HepG2 (cell line): ENCODE results near the gene HES3. TPM values are rescaled to one million over a fixed set of nuclear protein-coding genes. Genes with fewer than 3 reads are reported as not detected.

Experiments used
- ATAC-seq: fragments of 200-7000 bp; cut with Tn5 transposase; 3 replicates; pipeline ENCODE4 v1.9.1; 2020; ENCODE audit warnings: mild to moderate bottlenecking, moderate library complexity
- BruUV-seq: library from RNA; stranded (reverse); fragments of 400-500 nt; replicated peaks from 2 replicates; lab custom pipeline; 2021; lab: Mats Ljungman, UMichigan
- CTCF ChIA-PET: fragments of 300-600 bp; formaldehyde crosslinking; extraction: SDS; loops from one replicate; lab custom pipeline; 2021; ENCODE audit warnings: low total read pairs, inconsistent platforms, low intra/inter-chr PET ratio; lab: Yijun Ruan, JAX
- POLR2A ChIA-PET: fragments of 350-600 bp; sonication (Branson Sonifier 250); formaldehyde crosslinking; loops from one replicate; lab custom pipeline; 2020; ENCODE audit warnings: antibody characterized with exemption, inconsistent platforms; lab: Yijun Ruan, JAX
- DNase-seq: peaks from one replicate; pipeline ENCODE4 v3.0.0-alpha.2; 2015; ENCODE audit warnings: low spot score
- FAIRE-seq: peaks from 3 replicates; lab custom pipeline; 2011; peaks lifted over from hg19 to GRCh38; lab: Jason Lieb, UNC
- H2AFZ ChIP-seq: one replicate; pipeline ENCODE4 v1.6.1; 2011; ENCODE audit warnings: low read length, inconsistent platforms
- H3K27ac ChIP-seq: fragments of 300-600 bp; 3 replicates; pipeline ENCODE4 v1.8.0; 2011; ENCODE audit warnings: mixed run types, mild to moderate bottlenecking, mixed read lengths, low read length, inconsistent platforms; ENCODE audit not compliant: insufficient read depth; ENCODE audit errors: extremely low read length
- H3K27me3 ChIP-seq, 2 experiments: fragments of 200-600 bp in 1 of 2; 2 replicates in 1 of 2; 3 replicates in 1 of 2; pipeline versions ENCODE4 v1.6.0 to v1.8.0; 2011; ENCODE audit warnings: low read length in 2 of 2, mild to moderate bottlenecking in 2 of 2, moderate library complexity in 2 of 2, inconsistent platforms in 1 of 2; ENCODE audit not compliant: insufficient read depth in 2 of 2, control insufficient read depth in 1 of 2
- H3K36me3 ChIP-seq, 2 experiments: fragments of 200-600 bp in 1 of 2; replicated peaks in 1 of 2; 2 replicates in 1 of 2; 3 replicates in 1 of 2; pipeline versions ENCODE4 v1.5.1 to v1.8.0; 2011; ENCODE audit warnings: low read length in 2 of 2, inconsistent platforms in 1 of 2; ENCODE audit not compliant: insufficient read depth in 2 of 2, control insufficient read depth in 1 of 2
- H3K4me1 ChIP-seq: 2 replicates; pipeline ENCODE4 v1.5.1; 2012; ENCODE audit warnings: low read length, inconsistent platforms; ENCODE audit not compliant: insufficient read depth
- H3K4me2 ChIP-seq: 2 replicates; pipeline ENCODE4 v1.6.0; 2011; ENCODE audit warnings: low read depth, low read length, inconsistent platforms
- H3K4me3 ChIP-seq, 3 experiments: fragments of 200-600 bp in 1 of 3; sonication (generic), shearing (Covaris generic) in 1 of 3; replicated peaks in 1 of 3; 2 replicates each; pipeline ENCODE4 v1.5.1; 2011 to 2016; ENCODE audit warnings: low read length in 3 of 3, inconsistent platforms in 2 of 3, low read depth in 2 of 3, mild to moderate bottlenecking in 2 of 3, control low read depth in 1 of 3, mixed read lengths in 1 of 3; ENCODE audit not compliant: insufficient read depth in 1 of 3
- H3K79me2 ChIP-seq: one replicate; pipeline ENCODE4 v1.6.1; 2011; ENCODE audit warnings: low read length, inconsistent platforms; ENCODE audit not compliant: insufficient read depth
- H3K9ac ChIP-seq: 2 replicates; pipeline ENCODE4 v1.6.0; 2011; ENCODE audit warnings: mild to moderate bottlenecking, low read depth, low read length, inconsistent platforms; ENCODE audit not compliant: insufficient read depth
- H3K9me3 ChIP-seq: 2 replicates; pipeline ENCODE4 v1.5.1; 2012; ENCODE audit warnings: mild to moderate bottlenecking, low read length
- H4K20me1 ChIP-seq: 2 replicates; pipeline ENCODE4 v1.6.0; 2011; ENCODE audit warnings: inconsistent platforms, mild to moderate bottlenecking, low read length, moderate library complexity; ENCODE audit not compliant: insufficient read depth
- E2F1 ChIP-seq: sonication (generic); formaldehyde crosslinking; IDR thresholded peaks from 2 replicates; pipeline ENCODE4 v1.5.0; 2020; ENCODE audit warnings: missing genetic modification reagents
- ELF4 ChIP-seq: sonication (generic); formaldehyde crosslinking; IDR thresholded peaks from 2 replicates; pipeline ENCODE4 v1.5.0; 2020; ENCODE audit warnings: missing genetic modification reagents, mild to moderate bottlenecking, moderate library complexity, borderline replicate concordance
- HNF4G ChIP-seq, 2 experiments: sonication (generic) in 1 of 2; formaldehyde crosslinking in 1 of 2; IDR thresholded peaks; 2 replicates each; pipeline versions ENCODE4 v1.4.0 to v1.6.1; 2011 to 2020; ENCODE audit warnings: borderline replicate concordance in 2 of 2, low read depth in 2 of 2, mild to moderate bottlenecking in 2 of 2, low read length in 1 of 2, missing genetic modification reagents in 1 of 2, moderate library complexity in 1 of 2
- MAFG ChIP-seq: sonication (generic); formaldehyde crosslinking; IDR thresholded peaks from 2 replicates; pipeline ENCODE4 v1.5.1; 2020; ENCODE audit warnings: mild to moderate bottlenecking, missing genetic modification reagents
- SKIL ChIP-seq: sonication (generic); formaldehyde crosslinking; IDR thresholded peaks from 2 replicates; pipeline ENCODE4 v1.8.0; 2022; ENCODE audit warnings: missing genetic modification reagents, mild to moderate bottlenecking, moderate library complexity, borderline replicate concordance
- ZFP41 ChIP-seq: sonication (generic); formaldehyde crosslinking; IDR thresholded peaks from 2 replicates; pipeline ENCODE4 v1.4.0; 2020; ENCODE audit warnings: mild to moderate bottlenecking, missing genetic modification reagents, borderline replicate concordance
- ZNF18 ChIP-seq: sonication (generic); formaldehyde crosslinking; IDR thresholded peaks from 2 replicates; pipeline ENCODE4 v1.8.0; 2022; ENCODE audit warnings: mild to moderate bottlenecking, missing genetic modification reagents; ENCODE audit not compliant: insufficient replicate concordance
- ZNF350 ChIP-seq: sonication (generic); formaldehyde crosslinking; IDR thresholded peaks from 2 replicates; pipeline ENCODE4 v1.4.0; 2020; ENCODE audit warnings: mild to moderate bottlenecking, low read depth, missing genetic modification reagents, borderline replicate concordance
- ZNF446 ChIP-seq: sonication (generic); formaldehyde crosslinking; IDR thresholded peaks from 2 replicates; pipeline ENCODE4 v1.5.0; 2020; ENCODE audit warnings: mild to moderate bottlenecking, missing genetic modification reagents
- WGBS: methylation state at CpG from one replicate; pipeline ENCODE4 v1.1.6; 2017; ENCODE audit warnings: low lambda C conversion rate; 5-methylcytosine and 5-hydroxymethylcytosine counted together
- in situ Hi-C: cut with HindIII; loops from 2 replicates; pipeline ENCODE4 v1.10.0; 2017; ENCODE audit warnings: low pct_unique_long_range_greater_than_20kb; ENCODE audit not compliant: extremely low pct_ligation_motif_present
- intact Hi-C: fragments of 100-400 bp; cut with micrococcal nuclease; formaldehyde crosslinking; loops from one replicate; pipeline ENCODE4 v1.10.0; 2022; ENCODE audit not compliant: unreplicated experiment
- polyA plus RNA-seq, 8 experiments: library from polyadenylated mRNA; depleted of rRNA in 3 of 8; stranded (reverse) in 7 of 8; unstranded in 1 of 8; fragments of >200 nt; fragmentation: Illumina TruSeq in 4 of 8; extraction: Trizol in 4 of 8; gene quantifications; 2 replicates each; pipeline versions ENCODE4 v1.2.1 to v1.2.3, GENCODE V29; 2011 to 2016; ENCODE audit warnings: low read depth in 4 of 8, missing spikeins in 1 of 8, mixed read lengths in 1 of 8; ENCODE audit not compliant: insufficient read depth in 1 of 8
- total RNA-seq, 5 experiments: library from RNA; depleted of rRNA; stranded (reverse); fragments of >200 nt; fragmentation: Illumina TruSeq; extraction: Trizol; gene quantifications; 2 replicates each; pipeline ENCODE4 v1.2.3, GENCODE V29; 2016; ENCODE audit warnings: low read depth in 1 of 5
- TF ChIP-seq, protein P1 (sequence below): sonication (generic); formaldehyde crosslinking; IDR thresholded peaks from 2 replicates; pipeline ENCODE4 v1.5.0; 2020; ENCODE audit warnings: mild to moderate bottlenecking, missing genetic modification reagents

The HES3 gene
- total and polyA plus RNA-seq, 2 of the 13 experiments (the other 11 are each of a cell fraction or from before 2014, with no cell fraction given) = not detected

GRCh38 chr1:6198646-6199297 lies 45.2 kb upstream of the HES3 start:
- ChIA-PET CTCF (no interaction called here), POLR2A (interaction anchor here (0.6 to 2.6 kb wide), 4 partner anchors 8 to 184 kb away, joined by 3 to 6 read pairs (median 4); no protein-coding TSS in a partner anchor)
- peak; percentile 47 for ATAC-seq
- Histone ChIP-seq H3K27me3 (no peaks in the 10 kb centered on the region), H3K9ac (peak overlapping the region; percentile 99), H3K4me1 (peaks cover 48% of the 10 kb centered on the region), H2AFZ (no peak overlapping the region), H3K79me2 (peaks cover 47% of the 10 kb centered on the region), H3K4me3 (peak overlapping the region; percentile 93 to 97 (median 94)), H4K20me1 (peaks cover 18% of the 10 kb centered on the region), H3K9me3 (no peaks in the 10 kb centered on the region), H3K36me3 (peaks cover 11 to 30% of the 10 kb centered on the region in 2 experiments), H3K4me2 (peak overlapping the region; percentile 91), H3K27ac (peak overlapping the region; percentile 82)
- intact Hi-C loops (no loop called here), in situ Hi-C loops (no loop called here)
- FAIRE-seq = no peak
- no peak for DNase-seq
- BruUV-seq = TSS peak; percentile 68
- WGBS = 0% methylated on average over 23 of the region's 31 CpGs
- TF ChIP-seq E2F1 = 0 out of 2 replicates have a peak, but pooled peaks have one; percentile 25
- 0 out of 2 replicates have a peak, but pooled peaks have one; percentile 3 for TF ChIP-seq ZNF446 (CRISPR knock-in tag)
- peak; percentile 40 for TF ChIP-seq ZNF18 (CRISPR knock-in tag)
- no peak for TF ChIP-seq SKIL (CRISPR knock-in tag)
- TF ChIP-seq MAFG (CRISPR knock-in tag) = 0 out of 2 replicates have a peak, but pooled peaks have one; percentile 53
- TF ChIP-seq HNF4G (IDR thresholded peaks at IDR 0.05; ENCODE audit: borderline replicate concordance, low read depth, low read length) = no peak
- TF ChIP-seq HNF4G (CRISPR knock-in tag; IDR thresholded peaks at IDR 0.05; ENCODE audit: borderline replicate concordance, low read depth) = no peak
- TF ChIP-seq, protein P1, sequence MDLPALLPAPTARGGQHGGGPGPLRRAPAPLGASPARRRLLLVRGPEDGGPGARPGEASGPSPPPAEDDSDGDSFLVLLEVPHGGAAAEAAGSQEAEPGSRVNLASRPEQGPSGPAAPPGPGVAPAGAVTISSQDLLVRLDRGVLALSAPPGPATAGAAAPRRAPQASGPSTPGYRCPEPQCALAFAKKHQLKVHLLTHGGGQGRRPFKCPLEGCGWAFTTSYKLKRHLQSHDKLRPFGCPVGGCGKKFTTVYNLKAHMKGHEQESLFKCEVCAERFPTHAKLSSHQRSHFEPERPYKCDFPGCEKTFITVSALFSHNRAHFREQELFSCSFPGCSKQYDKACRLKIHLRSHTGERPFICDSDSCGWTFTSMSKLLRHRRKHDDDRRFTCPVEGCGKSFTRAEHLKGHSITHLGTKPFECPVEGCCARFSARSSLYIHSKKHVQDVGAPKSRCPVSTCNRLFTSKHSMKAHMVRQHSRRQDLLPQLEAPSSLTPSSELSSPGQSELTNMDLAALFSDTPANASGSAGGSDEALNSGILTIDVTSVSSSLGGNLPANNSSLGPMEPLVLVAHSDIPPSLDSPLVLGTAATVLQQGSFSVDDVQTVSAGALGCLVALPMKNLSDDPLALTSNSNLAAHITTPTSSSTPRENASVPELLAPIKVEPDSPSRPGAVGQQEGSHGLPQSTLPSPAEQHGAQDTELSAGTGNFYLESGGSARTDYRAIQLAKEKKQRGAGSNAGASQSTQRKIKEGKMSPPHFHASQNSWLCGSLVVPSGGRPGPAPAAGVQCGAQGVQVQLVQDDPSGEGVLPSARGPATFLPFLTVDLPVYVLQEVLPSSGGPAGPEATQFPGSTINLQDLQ (CRISPR knock-in tag) = peak; percentile 13; the same call in 1 of the 2 replicates
- no peak for TF ChIP-seq ELF4 (CRISPR knock-in tag)
- no peak for TF ChIP-seq ZFP41 (CRISPR knock-in tag)
- no peak for TF ChIP-seq ZNF350 (CRISPR knock-in tag)
